Uterus (tissue), 4 donors: ENCODE data around the gene A2ML1. TPM values are rescaled to one million over a fixed set of nuclear protein-coding genes. Genes with fewer than 3 reads are reported as not detected.
A peak's percentile ranks its signal among the peaks of the same experiment; 100 is the strongest.

Experiments
- DNase-seq, 2 donors: peaks; one replicate each; pipeline ENCODE4 v3.0.0-alpha.2; 2019 to 2020
- H3K27ac ChIP-seq, 2 donors: fragments of 200-600 bp; sonication (generic); 1 replicate in 1 of 2; 2 replicates in 1 of 2; pipeline ENCODE4 v1.5.1; 2016 to 2018
- H3K27me3 ChIP-seq, 2 donors: fragments of 200-600 bp; sonication (generic); one replicate each; pipeline ENCODE4 v1.5.1; 2018 to 2019; ENCODE audit warnings: control low read depth in 1 of 2
- H3K36me3 ChIP-seq, 2 donors: fragments of 200-600 bp; sonication (generic); one replicate each; pipeline ENCODE4 v1.5.1; 2019; ENCODE audit warnings: control low read depth in 1 of 2
- H3K4me1 ChIP-seq, 2 donors: fragments of 200-600 bp; sonication (generic); one replicate each; pipeline ENCODE4 v1.5.1; 2018 to 2019; ENCODE audit warnings: control low read depth in 1 of 2
- H3K4me3 ChIP-seq, 2 donors: fragments of 200-600 bp; sonication (generic); 1 replicate in 1 of 2; 2 replicates in 1 of 2; pipeline ENCODE4 v1.5.1; 2018 to 2019; ENCODE audit warnings: mild to moderate bottlenecking in 1 of 2
- H3K9me3 ChIP-seq, 2 donors: fragments of 200-600 bp; sonication (generic); one replicate each; pipeline ENCODE4 v1.5.1; 2019; ENCODE audit warnings: control low read depth in 1 of 2
- POLR2A ChIP-seq, 2 donors: fragments of 450-650 bp; IDR thresholded peaks; one replicate each; pipeline ENCODE4 v1.6.1; 2016; ENCODE audit warnings: antibody characterized with exemption in 2 of 2, mild to moderate bottlenecking in 1 of 2, moderate library complexity in 1 of 2
- intact Hi-C: fragments of 100-400 bp; cut with DNase I; formaldehyde crosslinking; loops from one replicate; pipeline ENCODE4 v1.15.1; 2023; ENCODE audit warnings: low total_unique reads
- total RNA-seq, 4 donors: library from RNA; depleted of rRNA in 3 of 4; stranded (reverse); fragments of >200 nt in 3 of 4; gene quantifications; one replicate each; pipeline versions ENCODE4 v1.1.0 to v1.2.4, GENCODE V29; 2014 to 2023
- TF ChIP-seq, protein P1 (sequence below), 4 experiments: fragments of 200-600 bp in 2 of 4; fragments of 450-650 bp in 2 of 4; sonication (generic) in 2 of 4; IDR thresholded peaks; one replicate each; pipeline ENCODE4 v1.5.1; 2016 to 2019; ENCODE audit warnings: antibody characterized with exemption in 4 of 4, mild to moderate bottlenecking in 2 of 4, moderate library complexity in 1 of 4
- donor health status: DM: yes; HTN: yes; CAD: no.

A2ML1 gene
- total RNA-seq, 4 donors from 2014 or later = 1.0 to 1.5 TPM; not detected in 2

DNA sequence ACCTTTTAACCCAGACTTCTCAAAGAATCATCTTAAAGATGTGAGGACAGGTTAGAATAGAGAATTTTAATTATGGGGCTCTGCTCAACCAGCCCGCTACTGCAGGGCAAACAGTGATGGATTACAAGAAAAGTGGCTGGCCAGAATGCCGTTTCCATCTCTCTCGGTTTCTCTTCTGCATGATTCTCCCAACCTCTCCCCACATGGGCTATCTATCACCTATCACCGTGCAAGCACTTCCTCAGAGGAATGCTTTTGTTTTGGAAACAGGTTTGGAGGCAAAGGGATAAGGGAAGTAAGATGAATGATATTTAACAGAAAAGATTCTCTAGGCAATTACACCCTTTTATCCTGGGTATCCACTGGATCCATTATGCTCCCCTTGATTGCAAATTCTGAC is 54.5 kb downstream of the A2ML1 start:
- no peak for DNase-seq
- H3K27me3 ChIP-seq = no peaks in the 10 kb centered on the region
- H3K27ac ChIP-seq = no peak overlapping the region
- intact Hi-C loops = no loop called here
- H3K4me3 ChIP-seq = no peak overlapping the region
- H3K4me1 ChIP-seq = no peaks in the 10 kb centered on the region
- no peak for TF ChIP-seq POLR2A (IDR thresholded peaks at IDR 0.05)
- TF ChIP-seq, protein P1, sequence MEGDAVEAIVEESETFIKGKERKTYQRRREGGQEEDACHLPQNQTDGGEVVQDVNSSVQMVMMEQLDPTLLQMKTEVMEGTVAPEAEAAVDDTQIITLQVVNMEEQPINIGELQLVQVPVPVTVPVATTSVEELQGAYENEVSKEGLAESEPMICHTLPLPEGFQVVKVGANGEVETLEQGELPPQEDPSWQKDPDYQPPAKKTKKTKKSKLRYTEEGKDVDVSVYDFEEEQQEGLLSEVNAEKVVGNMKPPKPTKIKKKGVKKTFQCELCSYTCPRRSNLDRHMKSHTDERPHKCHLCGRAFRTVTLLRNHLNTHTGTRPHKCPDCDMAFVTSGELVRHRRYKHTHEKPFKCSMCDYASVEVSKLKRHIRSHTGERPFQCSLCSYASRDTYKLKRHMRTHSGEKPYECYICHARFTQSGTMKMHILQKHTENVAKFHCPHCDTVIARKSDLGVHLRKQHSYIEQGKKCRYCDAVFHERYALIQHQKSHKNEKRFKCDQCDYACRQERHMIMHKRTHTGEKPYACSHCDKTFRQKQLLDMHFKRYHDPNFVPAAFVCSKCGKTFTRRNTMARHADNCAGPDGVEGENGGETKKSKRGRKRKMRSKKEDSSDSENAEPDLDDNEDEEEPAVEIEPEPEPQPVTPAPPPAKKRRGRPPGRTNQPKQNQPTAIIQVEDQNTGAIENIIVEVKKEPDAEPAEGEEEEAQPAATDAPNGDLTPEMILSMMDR (IDR thresholded peaks at IDR 0.05) = no peak
- no peaks in the 10 kb centered on the region for H3K36me3 ChIP-seq
- no peaks in the 10 kb centered on the region for H3K9me3 ChIP-seq

DNA sequence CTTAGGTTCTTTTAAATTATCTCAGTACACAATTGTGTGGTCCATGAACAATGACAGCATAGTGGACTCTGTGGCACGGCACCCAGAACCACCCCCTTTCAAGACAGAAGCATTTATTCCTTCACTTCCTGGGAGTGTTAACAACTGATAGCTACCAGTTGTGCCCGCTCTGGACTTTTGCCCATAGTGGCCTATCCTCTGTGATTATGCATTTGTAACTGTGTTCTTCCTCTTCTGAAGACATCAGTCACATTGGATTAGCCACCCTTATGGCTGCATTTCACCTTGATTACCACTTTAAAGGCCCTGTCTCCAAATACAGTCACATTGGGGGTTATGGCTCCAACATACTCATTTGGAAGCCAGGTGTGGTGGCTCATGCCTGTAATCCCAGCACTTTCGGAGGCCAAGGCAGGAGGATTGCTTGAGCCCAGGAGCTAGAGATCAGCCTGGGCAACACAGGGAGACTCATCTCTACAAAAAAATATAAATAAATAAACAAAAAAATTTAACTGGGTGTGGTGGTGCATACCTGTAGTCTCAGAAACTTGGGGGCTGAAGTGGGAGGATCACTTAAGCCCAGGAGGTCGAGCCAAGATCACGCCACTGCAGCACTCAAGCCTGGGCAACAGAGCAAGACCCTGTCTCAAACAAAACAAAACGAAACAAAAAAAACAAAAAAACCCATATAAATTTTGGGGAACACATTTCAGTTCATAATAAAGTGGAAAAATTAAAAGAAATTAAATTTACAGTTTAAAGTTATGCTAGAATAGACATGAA is 64.3 kb downstream of the A2ML1 start:
- H3K27ac ChIP-seq = no peak overlapping the region
- H3K36me3 ChIP-seq = no peaks in the 10 kb centered on the region
- H3K4me1 ChIP-seq = no peaks in the 10 kb centered on the region
- intact Hi-C loops = no loop called here
- H3K9me3 ChIP-seq = no peaks in the 10 kb centered on the region
- no peak for DNase-seq
- H3K4me3 ChIP-seq = no peak overlapping the region
- no peaks in the 10 kb centered on the region for H3K27me3 ChIP-seq
- TF ChIP-seq, protein P1 (IDR thresholded peaks at IDR 0.05) = no peak
- no peak for TF ChIP-seq POLR2A (IDR thresholded peaks at IDR 0.05)

DNA sequence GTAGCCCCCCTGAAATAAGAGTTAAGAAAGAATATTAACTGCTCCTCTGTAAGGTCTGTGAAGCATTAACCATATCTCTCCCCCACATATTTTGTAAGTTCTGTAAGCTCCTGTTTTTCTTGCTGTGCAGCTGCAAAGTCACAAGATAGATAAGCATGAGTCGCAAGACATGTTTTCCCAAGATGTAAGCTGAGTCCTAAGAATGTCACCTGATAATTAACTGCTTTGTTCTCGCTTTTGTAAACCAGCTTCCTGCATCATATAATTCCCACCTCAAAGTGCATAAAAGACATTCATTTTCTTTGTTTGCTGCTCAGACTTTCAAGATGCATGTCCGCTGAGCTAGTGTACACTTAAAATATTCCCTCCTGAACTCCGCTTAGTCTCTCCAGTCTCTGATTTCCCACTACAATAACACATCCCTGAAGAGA is 64.9 kb downstream of the A2ML1 start:
- H3K4me3 ChIP-seq = no peak overlapping the region
- intact Hi-C loops = no loop called here
- H3K27me3 ChIP-seq = no peaks in the 10 kb centered on the region
- H3K36me3 ChIP-seq = no peaks in the 10 kb centered on the region
- no peaks in the 10 kb centered on the region for H3K4me1 ChIP-seq
- H3K9me3 ChIP-seq = no peaks in the 10 kb centered on the region
- H3K27ac ChIP-seq = no peak overlapping the region
- no peak for TF ChIP-seq POLR2A (IDR thresholded peaks at IDR 0.05)
- TF ChIP-seq, protein P1 (IDR thresholded peaks at IDR 0.05) = no peak
- DNase-seq = no peak

DNA sequence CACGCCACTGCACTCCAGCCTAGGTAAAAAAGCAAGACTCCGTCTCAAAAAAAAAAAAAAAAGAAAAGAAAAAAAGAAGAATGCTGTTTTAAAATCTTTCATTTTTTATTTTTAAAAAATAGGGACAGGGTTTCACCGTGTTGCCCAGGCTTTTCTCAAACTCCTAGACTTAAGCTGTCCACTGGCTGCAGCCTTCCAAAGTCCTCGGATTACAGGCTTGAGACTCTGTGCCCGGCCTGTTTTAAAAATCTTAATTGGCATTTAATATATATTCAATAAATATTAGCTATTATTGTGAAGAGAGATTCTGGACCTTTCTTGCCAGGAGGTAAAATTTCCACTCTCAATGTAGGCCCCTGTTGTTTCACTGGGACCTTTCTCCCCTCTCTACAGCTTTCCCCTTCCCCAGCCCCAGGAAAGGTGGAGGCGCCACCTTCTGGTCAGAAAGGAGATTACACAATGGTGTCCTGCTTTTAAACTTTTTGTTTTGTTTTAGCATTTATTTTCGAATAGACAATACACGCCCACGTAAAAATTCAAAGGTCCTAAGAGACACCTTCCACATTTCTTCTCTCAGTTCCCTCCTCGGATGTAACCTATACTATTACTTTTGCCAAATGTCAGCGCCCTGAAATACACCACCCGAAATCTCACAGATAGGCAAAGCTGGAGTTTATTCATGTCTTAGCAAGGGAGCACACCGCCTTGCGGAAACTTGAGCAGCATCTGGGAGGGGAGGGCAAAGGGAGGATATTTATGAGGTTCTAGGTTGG is 68.1 kb downstream of the A2ML1 start:
- no peaks in the 10 kb centered on the region for H3K4me1 ChIP-seq
- H3K27ac ChIP-seq = peak overlapping the region; percentile 37 to 55
- H3K9me3 ChIP-seq = no peaks in the 10 kb centered on the region
- H3K27me3 ChIP-seq = no peaks in the 10 kb centered on the region
- intact Hi-C loops = loop anchor here (10.0 kb wide), 1 partner anchor 206 kb away; no protein-coding TSS in a partner anchor
- H3K36me3 ChIP-seq = no peaks in the 10 kb centered on the region
- DNase-seq = peak; percentile 35 to 46
- H3K4me3 ChIP-seq = peak overlapping the region; percentile 29 to 43
- TF ChIP-seq POLR2A (IDR thresholded peaks at IDR 0.05) = no peak
- TF ChIP-seq, protein P1 (IDR thresholded peaks at IDR 0.05) = peak; percentile 70 to 91 (median 80)

DNA sequence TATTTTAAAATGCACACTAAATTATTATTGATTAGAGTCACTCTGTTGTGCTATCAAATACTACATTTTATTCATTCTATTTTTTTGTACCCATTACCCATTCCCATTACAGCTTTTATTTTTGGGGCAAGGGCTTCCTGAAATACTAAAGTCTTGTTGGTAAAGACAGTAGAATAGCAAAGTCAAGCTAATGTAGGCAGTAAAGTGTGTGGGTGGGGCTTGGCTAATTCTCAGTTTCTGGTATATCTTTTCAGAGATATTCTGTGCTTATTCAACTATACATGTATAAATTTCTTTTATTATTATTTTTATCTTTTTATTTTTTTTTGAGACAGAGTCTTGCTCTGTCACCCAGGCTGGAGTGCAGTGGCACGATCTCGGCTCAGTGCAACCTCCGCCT is 69.6 kb downstream of the A2ML1 start:
- Histone ChIP-seq H3K27ac (no peak overlapping the region), H3K4me3 (no peak overlapping the region), H3K27me3 (no peaks in the 10 kb centered on the region), H3K9me3 (no peaks in the 10 kb centered on the region), H3K4me1 (no peaks in the 10 kb centered on the region), H3K36me3 (no peaks in the 10 kb centered on the region)
- no peak for TF ChIP-seq POLR2A (IDR thresholded peaks at IDR 0.05)
- TF ChIP-seq, protein P1 (IDR thresholded peaks at IDR 0.05) = no peak
- no peak for DNase-seq
- intact Hi-C loops = loop anchor here (10.0 kb wide), 1 partner anchor 207 kb away; no protein-coding TSS in a partner anchor
